Left ventricle myocardium inferior (tissue), 1 donor: ENCODE measurements around the gene ISCU. TPM values are rescaled to one million over a fixed set of nuclear protein-coding genes. Genes with fewer than 3 reads are reported as not detected.

Experiments used
- DNase-seq: peaks from one replicate; pipeline ENCODE4 v3.0.0-alpha.2; 2020
- H3K27ac ChIP-seq: fragments of 200-600 bp; replicated peaks from 2 replicates; pipeline ENCODE4 v1.8.0; 2021
- H3K27me3 ChIP-seq: fragments of 200-600 bp; 2 replicates; pipeline ENCODE4 v1.8.0; 2021; ENCODE audit warnings: low read depth
- H3K36me3 ChIP-seq: fragments of 200-600 bp; 2 replicates; pipeline ENCODE4 v1.8.0; 2021
- H3K4me1 ChIP-seq: fragments of 200-600 bp; 2 replicates; pipeline ENCODE4 v1.8.0; 2021
- H3K4me3 ChIP-seq: fragments of 200-600 bp; 2 replicates; pipeline ENCODE4 v1.8.0; 2021; ENCODE audit warnings: mild to moderate bottlenecking, moderate library complexity
- H3K9me3 ChIP-seq: fragments of 200-600 bp; replicated peaks from 2 replicates; pipeline ENCODE4 v1.8.0; 2021
- CTCF ChIP-seq: fragments of 200-600 bp; IDR thresholded peaks from 2 replicates; pipeline ENCODE4 v1.8.0; 2021; ENCODE audit warnings: antibody characterized with exemption, mild to moderate bottlenecking, borderline replicate concordance
- intact Hi-C: fragments of 100-400 bp; cut with micrococcal nuclease; formaldehyde crosslinking; loops from one replicate; pipeline ENCODE4 v1.11.0; 2022
- total RNA-seq: library from RNA; stranded (reverse); fragmentation: NEBNext Ultra II Directional; extraction: Animal tissue kit (Norgen Biotek cat#: 25700); gene quantifications from one replicate; pipeline ENCODE4 v1.2.1, GENCODE V29; 2021
- donor health status: DM: no; HTN: yes; CAD: no; lungs with severe emphysema.

ISCU gene
- total RNA-seq, 1 donor from 2014 or later = 560 TPM

GRCh38 chr12:108575199-108575912 is 13.0 kb downstream of the ISCU start:
- no peak overlapping the region for H3K27ac ChIP-seq
- DNase-seq = no peak

GRCh38 chr12:108576660-108577234 is 14.4 kb downstream of the ISCU start:
- peaks cover 18% of the 10 kb centered on the region for H3K4me1 ChIP-seq
- intact Hi-C loops = no loop called here
- H3K36me3 ChIP-seq = no peaks in the 10 kb centered on the region
- no peaks in the 10 kb centered on the region for H3K9me3 ChIP-seq
- no peak overlapping the region for H3K4me3 ChIP-seq
- no peak for DNase-seq
- no peaks in the 10 kb centered on the region for H3K27me3 ChIP-seq
- TF ChIP-seq CTCF = no peak
- H3K27ac ChIP-seq = no peak overlapping the region

More at GRCh38 chr12:108575199-108575912, 13.0 kb downstream of the ISCU start:
- no peak for TF ChIP-seq CTCF
- Histone ChIP-seq H3K4me3 (no peak overlapping the region), H3K9me3 (no peaks in the 10 kb centered on the region), H3K27me3 (no peaks in the 10 kb centered on the region), H3K4me1 (peaks cover 16% of the 10 kb centered on the region), H3K36me3 (no peaks in the 10 kb centered on the region)
- intact Hi-C loops = no loop called here

GRCh38 chr12:108577458-108577857 is 15.1 kb downstream of the ISCU start:
- intact Hi-C loops = no loop called here
- H3K9me3 ChIP-seq = no peaks in the 10 kb centered on the region
- H3K36me3 ChIP-seq = no peaks in the 10 kb centered on the region
- no peak for DNase-seq
- H3K27me3 ChIP-seq = no peaks in the 10 kb centered on the region
- TF ChIP-seq CTCF = no peak
- H3K4me3 ChIP-seq = no peak overlapping the region
- peaks cover 18% of the 10 kb centered on the region for H3K4me1 ChIP-seq
- H3K27ac ChIP-seq = no peak overlapping the region

- no peak for DNase-seq
- no peaks in the 10 kb centered on the region for H3K9me3 ChIP-seq
- no peaks in the 10 kb centered on the region for H3K36me3 ChIP-seq
- H3K27ac ChIP-seq = no peak overlapping the region
- H3K4me3 ChIP-seq = no peak overlapping the region
- TF ChIP-seq CTCF = no peak
- peaks cover 18% of the 10 kb centered on the region for H3K4me1 ChIP-seq
- no peaks in the 10 kb centered on the region for H3K27me3 ChIP-seq
- intact Hi-C loops = no loop called here
Observed at GRCh38 chr12:108578264-108578663, 15.9 kb downstream of the ISCU start.

GRCh38 chr12:108578813-108579212 is 16.4 kb downstream of the ISCU start:
- DNase-seq = no peak
- Histone ChIP-seq H3K27ac (no peak overlapping the region), H3K4me3 (no peak overlapping the region), H3K36me3 (no peaks in the 10 kb centered on the region), H3K4me1 (peaks cover 18% of the 10 kb centered on the region), H3K27me3 (no peaks in the 10 kb centered on the region), H3K9me3 (no peaks in the 10 kb centered on the region)
- intact Hi-C loops = no loop called here
- TF ChIP-seq CTCF = no peak
